GM19452 (cell line): Measurements from ENCODE around the gene YBX2.

Source experiments
- ATAC-seq: cut with Tn5 transposase; IDR thresholded peaks from one replicate; pipeline ENCODE4 v1.9.1; 2021; ENCODE audit not compliant: unreplicated experiment

The YBX2 gene

GRCh38 chr17:7323731-7324437, 29.4 kb upstream of the YBX2 start:
- no peak for ATAC-seq

GRCh38 chr17:7322520-7323194, 28.2 kb upstream of the YBX2 start:
- no peak for ATAC-seq

- ATAC-seq: no peak
Observed at GRCh38 chr17:7321466-7321865, 27.0 kb upstream of the YBX2 start.

- ATAC-seq: no peak
Observed at GRCh38 chr17:7318121-7318860, 23.9 kb upstream of the YBX2 start.

- ATAC-seq: no peak
Observed at GRCh38 chr17:7317161-7317803, 22.8 kb upstream of the YBX2 start.

GRCh38 chr17:7315570-7316235, 21.3 kb upstream of the YBX2 start:
- ATAC-seq: no peak

- ATAC-seq: peak; percentile 70
Observed at GRCh38 chr17:7314719-7315569, 20.5 kb upstream of the YBX2 start, which contains the start of gene GPS2. Gene GPS2 (minus strand): TSS chr17:7315360. CDS start chr17:7315052, 308 bp downstream.

- ATAC-seq: no peak
Observed at GRCh38 chr17:7313890-7314718, 19.7 kb upstream of the YBX2 start.

- ATAC-seq: no peak
Observed at GRCh38 chr17:7313088-7313889, 18.9 kb upstream of the YBX2 start.

GRCh38 chr17:7312432-7313087, 18.1 kb upstream of the YBX2 start:
- ATAC-seq: no peak

GRCh38 chr17:7311110-7311705, 16.8 kb upstream of the YBX2 start:
- no peak for ATAC-seq

- ATAC-seq: no peak
Observed at GRCh38 chr17:7309628-7310027, 15.2 kb upstream of the YBX2 start.

GRCh38 chr17:7308625-7309433, 14.4 kb upstream of the YBX2 start:
- no peak for ATAC-seq

GRCh38 chr17:7307686-7308624, 13.5 kb upstream of the YBX2 start:
- no peak for ATAC-seq

GRCh38 chr17:7306911-7307685, 12.7 kb upstream of the YBX2 start, which contains the start of gene EIF5A:
Gene EIF5A (plus strand): TSS chr17:7307628. CDS start chr17:7309636, 2,008 bp downstream.
- peak; percentile 73 for ATAC-seq
